GM12878 (cell line): ENCODE data around the gene SPIRE1.

ENCODE experiments used
- CEBPB ChIP-seq, 2 experiments: fragments of 150-350 bp in 1 of 2; IDR thresholded peaks; 2 replicates each; pipeline ENCODE4 v1.6.1; 2012 to 2014; ENCODE audit warnings: low read depth in 2 of 2, low read length in 2 of 2, borderline replicate concordance in 1 of 2, inconsistent platforms in 1 of 2
- CREM ChIP-seq: IDR thresholded peaks from 2 replicates; pipeline ENCODE4 v1.6.1; 2014; ENCODE audit warnings: antibody characterized with exemption, low read depth
- CTCF ChIP-seq, 3 experiments: IDR thresholded peaks in 2 of 3; conservative IDR thresholded peaks in 1 of 3; 2 replicates each; pipeline ENCODE4 v1.5.1; 2011; ENCODE audit warnings: low read depth in 3 of 3, low read length in 3 of 3, mild to moderate bottlenecking in 3 of 3, control low read depth in 2 of 3, moderate library complexity in 2 of 3, inconsistent platforms in 1 of 3, mixed read lengths in 1 of 3; ENCODE audit not compliant: control insufficient read depth in 2 of 3, insufficient read depth in 1 of 3; ENCODE audit errors: extremely low read depth in 1 of 3
- DPF2 ChIP-seq: fragments of 450-650 bp; IDR thresholded peaks from 2 replicates; pipeline ENCODE4 v1.6.1; 2017; ENCODE audit warnings: mild to moderate bottlenecking
- EGR1 ChIP-seq, 2 experiments: IDR thresholded peaks; 1 replicate in 1 of 2; 2 replicates in 1 of 2; pipeline ENCODE4 v1.6.1; 2011 to 2012; ENCODE audit warnings: low read depth in 2 of 2, low read length in 2 of 2, borderline replicate concordance in 1 of 2, mild to moderate bottlenecking in 1 of 2, moderate library complexity in 1 of 2
- EZH2 ChIP-seq: IDR thresholded peaks from 2 replicates; pipeline ENCODE4 v1.6.1; 2012; ENCODE audit warnings: low read depth, mild to moderate bottlenecking, control low read depth, inconsistent platforms, low read length, borderline replicate concordance; ENCODE audit not compliant: control insufficient read depth
- FOXM1 ChIP-seq: IDR thresholded peaks from 2 replicates; pipeline ENCODE4 v1.6.1; 2012; ENCODE audit warnings: low read depth, mild to moderate bottlenecking, inconsistent platforms, low read length, moderate library complexity
- NRF1 ChIP-seq: conservative IDR thresholded peaks from 2 replicates; pipeline ENCODE4 v1.6.1; 2011; ENCODE audit warnings: mild to moderate bottlenecking, low read depth, low read length, improper control_type of control experiment
- POLR2AphosphoS5 ChIP-seq: IDR thresholded peaks from 2 replicates; pipeline ENCODE4 v1.6.1; 2011; ENCODE audit warnings: mild to moderate bottlenecking, low read length, inconsistent platforms
- SPI1 ChIP-seq: IDR thresholded peaks from 2 replicates; pipeline ENCODE4 v1.6.1; 2011; ENCODE audit warnings: low read depth, mild to moderate bottlenecking, low read length, moderate library complexity, borderline replicate concordance; ENCODE audit not compliant: insufficient read depth
- YY1 ChIP-seq: IDR thresholded peaks from 2 replicates; pipeline ENCODE4 v1.6.1; 2011; ENCODE audit warnings: low read depth, mild to moderate bottlenecking, low read length
- ZNF274 ChIP-seq: IDR thresholded peaks from one replicate; pipeline ENCODE4 v1.8.0; 2011; ENCODE audit not compliant: insufficient read length, insufficient read depth
- TF ChIP-seq, protein P1 (sequence below): fragments of 450-650 bp; IDR thresholded peaks from 2 replicates; pipeline ENCODE4 v1.6.1; 2017; ENCODE audit warnings: mild to moderate bottlenecking, low read depth, inconsistent platforms; ENCODE audit not compliant: poor library complexity, severe bottlenecking
- TF ChIP-seq, protein P2 (sequence below): IDR thresholded peaks from 2 replicates; pipeline ENCODE4 v1.6.1; 2012; ENCODE audit warnings: low read depth, low read length, improper control_type of control experiment

GRCh38 chr18:12701161-12701560 is 43.3 kb upstream of the SPIRE1 start:
- TF ChIP-seq EGR1 (IDR thresholded peaks at IDR 0.05; ENCODE audit: borderline replicate concordance in 1 of 2, low read depth in 2 of 2, low read length in 2 of 2) (no peak), YY1 (no peak), EZH2 (no peak), POLR2AphosphoS5 (no peak), CTCF (IDR thresholded peaks at IDR 0.05 in 2 of 3, conservative IDR thresholded peaks at IDR 0.05 in 1 of 3; ENCODE audit: control insufficient read depth in 2 of 3, extremely low read depth in 1 of 3, insufficient read depth in 1 of 3, low read depth in 3 of 3, low read length in 3 of 3) (no peak), NRF1 (no peak), FOXM1 (no peak), DPF2 (no peak), CEBPB (IDR thresholded peaks at IDR 0.05; ENCODE audit: borderline replicate concordance in 1 of 2, low read depth in 2 of 2, low read length in 2 of 2) (no peak), SPI1 (no peak), CREM (no peak), ZNF274 (no peak)
- TF ChIP-seq, protein P1, sequence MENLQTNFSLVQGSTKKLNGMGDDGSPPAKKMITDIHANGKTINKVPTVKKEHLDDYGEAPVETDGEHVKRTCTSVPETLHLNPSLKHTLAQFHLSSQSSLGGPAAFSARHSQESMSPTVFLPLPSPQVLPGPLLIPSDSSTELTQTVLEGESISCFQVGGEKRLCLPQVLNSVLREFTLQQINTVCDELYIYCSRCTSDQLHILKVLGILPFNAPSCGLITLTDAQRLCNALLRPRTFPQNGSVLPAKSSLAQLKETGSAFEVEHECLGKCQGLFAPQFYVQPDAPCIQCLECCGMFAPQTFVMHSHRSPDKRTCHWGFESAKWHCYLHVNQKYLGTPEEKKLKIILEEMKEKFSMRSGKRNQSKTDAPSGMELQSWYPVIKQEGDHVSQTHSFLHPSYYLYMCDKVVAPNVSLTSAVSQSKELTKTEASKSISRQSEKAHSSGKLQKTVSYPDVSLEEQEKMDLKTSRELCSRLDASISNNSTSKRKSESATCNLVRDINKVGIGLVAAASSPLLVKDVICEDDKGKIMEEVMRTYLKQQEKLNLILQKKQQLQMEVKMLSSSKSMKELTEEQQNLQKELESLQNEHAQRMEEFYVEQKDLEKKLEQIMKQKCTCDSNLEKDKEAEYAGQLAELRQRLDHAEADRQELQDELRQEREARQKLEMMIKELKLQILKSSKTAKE = no peak
- TF ChIP-seq, protein P2, sequence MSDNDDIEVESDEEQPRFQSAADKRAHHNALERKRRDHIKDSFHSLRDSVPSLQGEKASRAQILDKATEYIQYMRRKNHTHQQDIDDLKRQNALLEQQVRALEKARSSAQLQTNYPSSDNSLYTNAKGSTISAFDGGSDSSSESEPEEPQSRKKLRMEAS = no peak
